GM21515 (cell line): ENCODE results near the gene CHIA.

Source experiments
- ATAC-seq: cut with Tn5 transposase; IDR thresholded peaks from one replicate; pipeline ENCODE4 v1.9.1; 2021; ENCODE audit not compliant: unreplicated experiment

CHIA gene

DNA sequence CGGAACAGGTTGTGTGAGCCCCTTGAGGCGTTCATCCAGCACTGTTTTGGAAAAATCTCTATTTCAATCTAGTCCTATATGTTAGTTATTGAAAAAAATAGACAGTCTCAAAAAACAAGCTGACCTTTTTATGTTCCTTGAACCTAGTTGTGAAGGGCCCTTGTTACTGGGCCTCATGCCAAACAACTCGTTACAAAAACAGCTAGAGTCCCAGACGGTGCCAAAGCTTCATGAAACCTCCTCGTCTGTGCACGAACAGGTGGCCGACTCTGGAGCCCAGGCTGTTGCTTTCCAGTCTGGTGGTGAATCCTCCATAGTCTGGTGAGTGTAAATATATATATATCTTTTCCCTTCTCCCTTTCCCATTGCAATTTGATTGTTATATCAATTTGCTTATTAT is at the start of gene CHIA:
Gene CHIA, plus strand, starts transcription at position 222 of the 400 bp plus-strand sequence. CDS start 19,617 bp downstream, outside the sequence.
- no peak for ATAC-seq

DNA sequence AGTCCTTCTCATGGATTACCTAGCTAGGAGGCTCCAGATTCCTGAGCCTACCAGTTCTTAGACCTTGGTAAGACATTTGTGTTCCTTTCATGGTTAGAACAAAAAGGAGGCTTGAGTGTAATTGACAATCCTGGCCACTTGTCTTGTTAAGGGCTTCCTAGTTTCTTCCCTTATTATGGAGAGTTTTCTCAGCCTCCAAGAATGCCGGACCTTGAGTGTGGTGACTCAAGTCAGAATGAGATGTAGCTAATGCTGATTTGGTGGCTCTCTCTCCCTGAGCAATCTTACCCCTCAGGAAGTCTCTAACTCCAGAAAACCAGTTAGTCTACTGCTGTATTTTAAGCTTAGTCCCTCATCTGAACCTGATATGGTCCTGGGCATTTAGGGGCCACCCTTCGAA is 48.9 kb upstream of the CHIA start:
- ATAC-seq = no peak

DNA sequence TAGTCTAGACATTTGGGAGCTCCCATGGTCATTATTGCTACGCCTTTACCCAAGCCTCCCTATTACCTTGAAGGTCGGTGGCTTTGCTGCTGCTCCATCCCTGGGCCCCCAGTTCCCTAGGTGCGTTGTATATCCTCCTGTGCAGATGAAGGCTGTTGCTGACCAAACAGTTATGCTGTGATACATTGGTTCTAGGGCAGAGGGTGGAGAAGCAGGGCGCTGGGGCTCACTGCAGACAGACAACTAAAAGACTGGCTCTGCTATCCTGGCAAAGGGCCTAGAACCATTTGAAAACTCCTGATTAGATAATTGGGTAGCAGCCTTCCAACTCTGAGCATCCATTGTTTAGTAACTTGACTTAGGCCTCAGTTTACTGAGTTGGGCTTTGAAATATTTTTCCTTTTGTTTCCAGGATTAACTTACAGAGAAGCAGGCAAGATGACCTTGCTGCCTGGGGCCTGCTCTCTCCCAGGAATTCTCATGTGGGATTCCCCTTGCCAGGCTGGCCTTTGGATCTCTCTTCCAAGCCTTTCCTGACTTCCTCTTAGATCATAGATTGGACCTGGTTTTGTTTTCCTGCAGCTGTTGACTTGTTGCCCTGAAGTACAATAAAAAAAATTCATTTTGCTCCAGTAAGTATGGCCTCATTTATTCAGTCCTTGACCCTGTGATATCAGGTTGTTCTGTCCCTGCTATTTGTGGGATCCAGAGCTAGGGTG is 47.7 kb upstream of the CHIA start:
- ATAC-seq = no peak

DNA sequence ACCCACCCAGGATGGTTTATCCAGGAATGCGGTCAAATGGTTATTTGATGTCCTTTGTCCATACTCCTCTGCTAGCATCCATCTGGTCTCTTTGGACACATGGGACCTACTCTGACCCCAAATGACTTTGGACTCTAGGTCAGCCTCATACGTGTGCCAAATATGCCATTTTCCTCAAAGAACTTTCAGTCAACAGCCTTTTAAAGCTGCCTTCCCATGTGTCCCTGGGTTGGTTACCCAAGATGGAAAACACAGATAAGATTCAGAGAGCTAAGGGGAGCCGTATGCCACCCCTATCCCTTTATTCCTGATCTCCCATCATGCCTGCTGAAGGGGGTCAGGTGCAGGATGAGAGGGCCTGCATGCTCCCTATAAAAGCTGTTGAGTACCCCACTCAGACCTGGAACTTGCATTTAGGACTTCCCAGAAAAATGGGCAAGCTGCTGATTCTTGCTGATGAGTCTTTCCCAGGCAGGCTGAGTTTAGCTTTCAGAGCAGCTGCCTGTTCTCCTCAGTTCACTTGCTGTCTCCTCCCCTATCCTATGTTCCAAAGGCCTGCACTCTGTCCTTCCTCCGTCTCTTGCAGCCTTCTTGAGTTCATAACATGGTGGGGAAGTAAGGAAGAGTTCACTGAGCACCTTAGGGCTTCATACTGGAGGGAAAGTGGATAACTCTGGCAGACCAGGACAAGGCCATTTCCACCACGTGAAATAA is 43.4 kb upstream of the CHIA start:
- no peak for ATAC-seq

DNA sequence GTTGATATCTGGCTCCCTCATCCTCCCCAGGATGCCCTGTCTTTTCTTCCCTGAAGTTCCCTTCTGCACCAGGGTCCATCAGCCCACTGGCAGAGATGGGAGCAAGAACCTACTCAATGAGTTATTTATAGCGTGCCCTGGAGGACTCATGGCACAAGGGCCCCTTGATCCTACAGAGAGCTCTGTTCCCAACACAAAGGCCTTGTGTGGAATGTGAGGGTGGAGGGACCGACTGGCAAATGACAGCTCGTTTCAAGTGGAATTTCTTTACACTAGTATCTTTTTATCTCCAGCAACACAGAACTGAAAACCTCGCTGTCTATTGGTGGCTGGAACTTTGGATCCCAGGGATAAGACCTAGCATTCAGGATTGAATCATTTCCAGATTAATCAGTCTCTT is 40.7 kb upstream of the CHIA start:
- ATAC-seq = no peak

DNA sequence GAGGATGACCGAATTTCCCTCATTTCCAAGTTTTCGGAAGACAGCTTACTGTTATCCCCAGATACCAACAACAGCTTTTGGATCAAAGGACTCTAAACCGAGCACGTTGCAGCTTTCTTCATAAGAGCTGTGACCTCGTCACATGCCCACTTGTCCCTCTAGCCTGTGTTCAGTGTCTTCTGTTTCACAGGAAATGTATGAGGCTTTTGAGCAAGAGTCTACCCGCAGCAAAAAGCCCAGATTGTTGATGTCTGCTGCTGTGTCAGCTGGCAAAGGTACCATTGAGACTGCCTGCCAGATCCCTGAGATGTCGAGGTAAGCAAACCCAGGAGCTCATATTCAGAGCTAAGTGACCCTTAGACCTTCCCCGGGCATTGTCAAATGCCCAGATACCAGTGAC is 39.1 kb upstream of the CHIA start:
- no peak for ATAC-seq

DNA sequence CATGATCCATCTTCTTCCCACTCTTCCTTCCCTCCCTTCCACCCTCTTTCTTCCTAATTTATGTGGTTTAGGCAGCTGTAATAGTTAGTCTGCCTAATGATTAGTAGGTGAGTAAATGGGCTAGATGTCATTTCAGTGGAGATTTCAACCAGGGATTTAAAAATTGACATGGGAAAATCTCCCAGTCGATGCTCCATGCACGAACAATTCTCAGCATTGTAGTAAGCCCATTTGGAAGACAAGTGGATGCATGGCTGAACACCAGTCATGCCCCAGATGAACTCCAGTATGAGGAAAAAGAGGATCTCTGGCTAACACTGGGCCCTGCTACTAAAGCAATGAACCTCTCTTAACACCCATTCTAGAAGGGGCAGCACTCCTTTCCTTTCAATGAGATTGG is 37.9 kb upstream of the CHIA start:
- ATAC-seq = no peak

DNA sequence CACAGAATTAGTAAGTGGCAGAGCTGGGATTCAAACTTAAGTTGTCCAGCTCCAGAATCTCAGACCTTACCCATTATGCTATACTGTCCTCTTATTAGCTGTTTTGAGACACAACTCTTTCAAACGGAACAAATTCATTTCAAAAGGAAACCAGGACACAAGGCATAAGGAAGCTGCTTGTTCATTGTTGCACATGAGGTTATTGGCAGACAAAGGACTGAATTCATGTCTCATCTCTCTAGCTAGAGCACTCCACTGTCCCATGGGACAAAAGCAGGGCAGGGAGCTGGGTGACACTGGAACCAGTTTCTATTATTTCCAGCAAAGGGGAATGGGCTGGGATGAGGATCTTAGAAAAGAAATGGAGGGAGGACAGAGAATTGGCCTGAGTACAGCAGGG is 36.8 kb upstream of the CHIA start:
- ATAC-seq = no peak

DNA sequence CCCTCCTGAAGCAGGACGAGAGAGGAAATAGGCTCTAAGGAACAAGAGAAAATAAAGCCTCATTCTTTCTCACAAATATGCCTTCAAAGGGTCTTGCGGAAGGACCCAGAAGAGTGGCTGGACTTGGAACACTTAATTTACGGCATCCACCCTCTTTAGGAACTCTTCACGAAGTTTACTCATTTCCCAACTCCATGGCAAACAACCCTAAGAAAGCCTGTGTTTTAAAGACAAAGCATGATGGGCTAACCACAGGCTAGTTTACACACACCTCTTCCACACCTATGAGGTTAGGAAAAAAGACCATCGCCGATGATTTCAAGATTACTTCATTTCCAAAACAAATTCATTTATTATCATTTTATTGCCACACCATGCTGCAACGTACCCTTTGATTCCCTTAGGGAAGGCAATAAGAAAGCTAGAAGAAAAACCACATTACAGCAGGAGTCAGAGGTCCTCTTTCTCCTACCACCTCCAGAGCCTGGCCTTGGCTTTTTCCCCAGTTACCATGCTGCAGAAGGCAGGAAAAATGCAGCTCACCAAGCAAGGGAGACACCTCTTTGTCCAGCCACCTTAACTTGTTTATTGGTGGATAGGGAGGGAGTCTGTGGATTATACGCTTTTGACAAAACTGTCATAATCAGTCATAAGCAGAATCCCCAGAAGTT is 33.5 kb upstream of the CHIA start:
- no peak for ATAC-seq

DNA sequence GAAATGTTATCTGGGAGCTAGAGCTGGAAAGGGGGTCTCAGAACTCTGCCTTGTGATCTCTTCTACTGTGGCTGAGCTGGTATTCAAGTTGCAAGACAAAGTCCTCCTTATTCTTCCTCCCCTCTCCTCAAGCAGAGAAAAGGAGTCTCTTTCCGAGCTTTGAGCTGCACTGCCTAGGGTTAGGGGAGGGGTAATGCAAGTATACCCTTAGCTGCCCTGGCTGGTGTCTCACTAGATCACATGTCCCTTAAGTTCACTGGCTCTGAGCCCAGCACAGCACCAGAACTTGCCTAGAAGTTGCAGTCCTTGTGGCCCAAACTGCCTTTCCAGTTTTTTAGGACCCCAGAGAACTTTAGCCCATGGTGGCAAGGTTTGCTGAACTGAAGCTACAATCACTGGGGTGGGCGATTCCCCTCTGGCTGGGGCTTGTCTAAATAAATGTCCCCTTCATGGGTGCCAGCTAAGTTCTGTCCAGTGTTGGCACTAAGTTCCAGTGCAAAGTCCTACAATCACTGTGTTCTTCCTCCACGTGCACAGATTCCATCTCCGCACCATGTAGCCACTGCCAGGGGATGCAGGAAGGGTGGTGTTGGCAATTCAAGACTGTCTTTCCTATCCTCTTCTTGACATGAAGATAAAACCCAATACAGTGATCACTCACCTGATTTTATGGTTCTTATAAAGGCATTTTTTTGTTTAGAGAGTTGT is 22.7 kb upstream of the CHIA start:
- no peak for ATAC-seq

DNA sequence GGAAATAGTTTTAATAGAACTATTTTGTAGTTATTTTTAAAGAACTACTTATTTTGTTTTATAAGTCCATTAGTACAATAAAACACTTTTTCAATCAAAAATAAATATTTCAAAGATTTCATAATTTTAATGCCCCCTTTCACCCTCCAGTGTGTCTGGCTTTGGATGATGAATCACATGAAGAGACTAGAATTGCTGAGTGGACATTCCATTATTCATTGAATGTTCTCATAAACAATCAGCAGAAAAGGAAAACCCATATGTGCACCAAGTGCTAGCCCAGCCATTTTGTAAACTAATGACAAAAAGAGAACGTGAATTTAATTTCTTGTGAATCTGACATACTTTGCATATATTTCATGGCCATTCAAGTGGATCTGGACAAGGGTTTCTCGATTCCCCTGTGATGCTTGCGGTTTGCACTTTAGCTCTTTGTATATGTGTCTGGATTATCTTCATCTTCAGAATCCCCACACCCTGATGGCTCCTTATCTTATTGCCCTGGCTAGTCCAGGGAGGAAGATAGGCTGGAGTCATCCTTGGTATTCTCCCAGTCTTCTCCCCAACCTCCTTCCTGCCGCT is 20.7 kb upstream of the CHIA start:
- no peak for ATAC-seq

DNA sequence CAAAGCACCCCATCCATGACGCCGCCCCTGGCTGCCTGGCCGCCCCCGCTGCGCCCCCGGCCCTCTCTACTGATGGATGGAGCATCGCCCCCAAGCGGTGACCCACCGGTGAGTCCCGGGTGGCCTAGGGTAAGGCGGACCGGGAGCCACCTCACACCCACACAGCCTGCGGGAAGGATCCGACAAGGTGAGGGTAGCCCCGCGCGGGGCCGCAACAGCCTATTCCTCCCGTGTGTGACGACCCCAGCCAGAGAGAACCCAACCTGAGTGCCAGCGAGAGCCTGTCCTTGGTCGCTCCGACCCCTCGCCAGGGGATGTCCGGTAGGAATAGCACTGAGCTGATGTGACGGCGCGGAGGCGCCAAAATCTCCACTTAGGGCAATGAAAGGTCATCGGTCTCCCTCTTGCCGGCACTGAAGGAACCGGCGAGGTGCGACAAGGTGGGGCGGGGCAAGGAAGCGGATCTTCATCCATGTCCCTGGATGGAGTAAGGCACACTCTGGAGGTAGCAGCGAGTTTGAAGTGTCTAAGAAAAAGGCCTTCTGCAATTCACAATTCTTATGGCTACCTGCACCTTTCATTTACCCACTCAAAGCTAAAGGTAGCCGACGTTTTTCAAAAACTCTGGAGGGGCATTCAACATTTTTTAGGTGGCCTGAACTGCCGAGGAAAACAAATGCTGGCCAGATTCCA is 19.7 kb upstream of the CHIA start:
- no peak for ATAC-seq

DNA sequence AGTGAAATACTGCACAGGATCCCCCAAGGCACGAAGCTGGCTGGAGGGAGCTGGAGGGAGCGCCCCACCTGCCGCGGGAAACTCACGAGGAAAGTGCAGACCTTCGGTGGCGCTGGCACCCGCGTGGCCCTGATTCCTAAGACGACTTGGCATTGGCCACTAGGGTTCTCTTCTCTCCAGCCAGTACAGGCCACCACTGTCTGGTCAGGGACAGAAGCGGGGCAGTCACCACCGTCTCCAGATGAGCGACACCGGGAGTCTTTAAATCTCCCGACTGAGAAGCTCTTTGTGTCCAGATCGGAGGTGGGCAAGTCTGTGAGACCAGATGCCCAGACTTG is 19.2 kb upstream of the CHIA start:
- ATAC-seq = no peak

DNA sequence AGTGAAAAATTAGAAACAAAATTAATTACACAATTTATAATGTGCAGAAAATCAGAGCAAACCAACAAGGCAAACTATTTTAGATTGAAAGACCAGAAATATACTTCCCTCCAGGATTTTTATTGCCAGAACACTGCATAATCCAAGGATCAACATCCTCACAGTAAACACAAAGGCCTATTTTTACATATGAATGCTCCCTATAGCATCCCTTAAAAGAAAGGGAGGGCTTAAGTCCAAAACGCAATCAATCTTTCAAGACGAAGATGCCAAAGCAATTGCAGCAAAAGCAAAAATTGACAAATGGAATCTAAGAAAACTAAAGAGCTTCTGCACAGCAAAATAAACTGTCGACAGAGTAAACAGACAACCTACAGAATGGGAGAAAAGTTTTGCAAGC is 18.6 kb upstream of the CHIA start:
- no peak for ATAC-seq

DNA sequence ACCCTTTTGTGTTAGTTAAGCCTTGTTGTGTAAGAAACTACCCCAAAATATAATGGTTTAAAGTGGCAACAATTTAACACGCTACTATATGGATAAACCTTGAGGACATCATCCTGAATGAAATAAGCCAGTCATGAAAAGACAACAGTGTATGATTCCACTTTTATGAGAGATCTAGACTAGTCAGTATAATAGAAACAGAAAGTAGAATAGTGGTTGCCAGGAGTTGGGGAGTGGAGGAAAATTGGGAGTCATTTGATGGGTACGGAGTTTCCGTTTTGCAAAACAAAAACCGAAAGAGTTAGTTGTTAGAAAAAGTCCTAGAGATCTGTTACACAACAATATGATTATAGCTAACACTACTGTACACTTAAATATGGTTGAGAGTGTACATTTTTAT is 16.0 kb upstream of the CHIA start:
- ATAC-seq = no peak

DNA sequence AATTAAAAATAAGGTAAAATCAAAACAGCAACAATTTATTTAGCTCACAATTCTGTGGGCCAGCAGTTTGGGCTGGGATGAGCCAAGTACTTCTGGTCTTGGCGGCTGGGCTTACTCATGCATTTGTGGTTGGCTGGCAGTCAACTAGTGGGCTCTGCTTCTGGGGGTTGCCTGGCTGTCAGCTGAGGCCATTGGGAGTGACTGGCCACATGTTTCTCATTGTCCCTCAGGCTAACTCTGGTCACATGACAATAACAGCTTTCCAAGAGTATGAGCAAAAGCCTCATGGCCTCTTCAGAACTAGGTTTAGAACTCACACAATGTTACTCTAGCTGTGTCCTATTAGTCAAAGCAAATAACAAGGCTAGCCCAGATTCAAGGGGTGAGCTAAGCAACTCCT is 15.6 kb upstream of the CHIA start:
- no peak for ATAC-seq

DNA sequence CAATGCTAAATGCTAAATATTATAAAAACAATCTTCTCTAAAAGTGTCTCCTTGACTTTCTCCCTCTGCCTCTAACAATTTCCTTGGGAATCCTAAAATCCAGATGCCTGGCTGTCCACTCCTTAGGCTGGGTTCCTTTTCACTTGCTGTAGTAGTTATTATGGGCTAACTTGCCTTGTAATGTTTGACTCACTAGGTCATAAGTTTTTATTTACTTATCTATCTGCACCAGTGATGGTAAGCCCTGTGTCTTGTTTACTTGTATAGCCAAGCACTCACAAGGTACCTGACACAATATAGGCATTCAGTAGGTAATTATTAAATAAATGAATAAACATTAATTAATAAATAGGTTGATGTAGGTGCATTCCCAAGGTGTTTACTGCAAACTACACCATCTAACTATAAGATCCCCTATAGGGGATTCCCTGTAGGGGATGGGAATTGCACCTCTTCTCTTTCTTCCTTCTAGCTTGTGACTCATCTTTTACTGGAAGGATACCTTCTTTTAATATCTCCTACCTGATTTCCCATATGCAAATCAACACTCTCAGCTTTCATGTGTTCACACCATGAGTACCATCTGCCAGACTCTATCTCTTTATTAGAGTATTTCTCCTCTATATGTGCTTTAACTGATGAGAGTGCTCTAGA is 14.7 kb upstream of the CHIA start:
- ATAC-seq = no peak

DNA sequence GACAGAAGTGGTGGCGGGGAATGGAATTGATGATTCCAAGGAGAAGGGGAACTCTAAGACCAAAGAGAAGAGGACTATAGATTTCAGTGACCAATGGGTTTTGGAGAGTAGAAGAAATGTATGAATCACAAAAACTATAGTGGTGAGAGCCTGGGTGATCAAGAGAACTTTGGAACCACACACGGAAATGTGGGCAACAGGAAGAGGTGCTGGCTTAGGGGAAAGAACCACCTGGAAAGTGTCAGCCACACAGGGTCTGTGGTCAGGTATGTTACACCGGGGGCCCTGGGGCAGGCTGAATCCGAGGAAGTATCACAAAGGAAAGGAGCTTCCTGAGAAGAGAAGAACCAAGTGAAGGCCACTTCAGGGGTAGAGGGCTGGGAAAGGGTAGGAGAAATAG is 11.5 kb upstream of the CHIA start:
- ATAC-seq = no peak

DNA sequence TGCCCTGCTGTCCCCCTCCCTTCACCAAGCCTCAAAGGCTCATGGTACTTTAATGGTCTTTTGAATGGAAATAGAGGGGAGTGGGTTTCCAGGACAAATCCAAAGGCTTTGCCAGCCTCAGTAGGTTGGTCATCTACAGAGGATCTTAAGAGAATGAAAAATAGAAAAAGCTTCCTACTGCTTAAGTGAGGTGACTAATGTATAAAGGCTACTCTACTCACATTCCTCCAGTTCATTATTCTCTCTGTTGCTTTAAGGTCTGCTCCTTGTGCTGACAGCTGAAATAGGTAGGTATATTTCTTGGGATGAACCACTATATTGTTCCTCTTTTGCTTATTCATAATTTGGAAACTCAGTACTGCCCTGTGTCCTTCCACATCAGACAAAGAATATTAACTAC is 10.4 kb upstream of the CHIA start:
- ATAC-seq = no peak

DNA sequence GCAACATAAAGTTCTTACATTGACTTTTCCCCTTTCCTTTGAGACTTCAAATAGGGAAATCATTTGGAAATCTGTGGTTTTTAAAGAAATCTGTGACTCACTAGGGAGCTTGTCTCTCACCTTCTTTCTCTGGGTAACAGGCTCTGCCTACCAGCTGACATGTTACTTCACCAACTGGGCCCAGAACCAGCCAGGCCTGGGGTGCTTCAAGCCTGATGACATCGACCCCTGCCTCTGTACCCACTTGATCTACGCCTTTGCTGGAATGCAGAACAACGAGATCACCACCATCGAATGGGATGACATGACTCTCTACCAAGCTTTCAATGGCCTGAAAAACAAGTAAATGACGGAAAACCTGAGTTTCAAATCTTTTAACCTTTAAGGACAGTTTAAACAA is 9.2 kb upstream of the CHIA start:
- no peak for ATAC-seq
